WERI-Rb-1 (cell line): Measurements from ENCODE around the gene UBL4B.

Experiments
- DNase-seq: peaks from one replicate; pipeline ENCODE4 v3.0.0-alpha.2; 2020
- H3K27ac ChIP-seq: fragments of 250-450 bp; sonication (Bioruptor Pico); 2 replicates; pipeline ENCODE4 v1.5.1; 2020; ENCODE audit warnings: mild to moderate bottlenecking, moderate library complexity
- H3K27me3 ChIP-seq: fragments of 250-450 bp; sonication (Bioruptor Pico); 2 replicates; pipeline ENCODE4 v1.5.1; 2021; ENCODE audit warnings: mild to moderate bottlenecking, low read depth, moderate library complexity; ENCODE audit not compliant: insufficient read depth, severe bottlenecking
- H3K36me3 ChIP-seq: fragments of 250-450 bp; sonication (Bioruptor Pico); 2 replicates; pipeline ENCODE4 v1.5.1; 2020; ENCODE audit warnings: mild to moderate bottlenecking, moderate library complexity
- H3K4me3 ChIP-seq: 2 replicates; pipeline ENCODE4 v1.5.1; 2011; ENCODE audit warnings: low read depth, mild to moderate bottlenecking, control low read depth, low read length
- H3K9me3 ChIP-seq: fragments of 250-450 bp; sonication (Bioruptor Pico); 2 replicates; pipeline ENCODE4 v1.5.1; 2021; ENCODE audit warnings: mild to moderate bottlenecking, moderate library complexity; ENCODE audit not compliant: severe bottlenecking
- CTCF ChIP-seq: IDR thresholded peaks from 2 replicates; pipeline ENCODE4 v1.5.1; 2011; ENCODE audit warnings: low read depth, mild to moderate bottlenecking, control low read depth, inconsistent platforms, low read length

Gene UBL4B

DNA sequence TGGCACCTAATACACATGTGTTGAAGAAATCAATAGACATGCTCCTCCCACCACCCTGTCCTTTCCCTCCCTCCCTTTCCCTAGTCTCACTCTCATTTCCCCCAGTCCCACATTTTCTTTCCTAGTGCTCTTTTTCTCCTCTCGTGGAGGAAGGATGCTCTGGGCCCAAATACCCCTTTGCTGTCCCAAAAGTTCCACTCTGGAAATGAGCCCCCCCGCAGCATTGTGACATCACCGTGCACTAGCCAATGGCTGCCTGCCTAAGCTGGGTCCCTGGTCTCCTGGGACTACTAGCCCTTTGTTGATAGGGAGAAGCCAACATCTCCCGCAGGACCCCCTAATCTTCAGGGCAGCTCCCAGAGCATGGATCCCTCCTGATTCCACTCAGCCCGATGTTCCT lies at the start of gene UBL4B:
Gene UBL4B, plus strand, starts transcription at position 301 of the 400 bp plus-strand sequence. Its CDS starts 92 bp downstream, at position 393.
- H3K27ac ChIP-seq = no peak within 1 kb of the TSS
- no peak within 1 kb of the TSS for H3K4me3 ChIP-seq
- no peak for DNase-seq
- no peaks in the 10 kb centered on the region for H3K36me3 ChIP-seq
- H3K27me3 ChIP-seq = no peaks in the 10 kb centered on the region
- H3K9me3 ChIP-seq = no peaks in the 10 kb centered on the region
- TF ChIP-seq CTCF = no peak

- peak; percentile 45 for DNase-seq
- peaks cover 16% of the 10 kb centered on the region for H3K36me3 ChIP-seq
- H3K4me3 ChIP-seq = no peak overlapping the region
- no peaks in the 10 kb centered on the region for H3K9me3 ChIP-seq
- no peaks in the 10 kb centered on the region for H3K27me3 ChIP-seq
- TF ChIP-seq CTCF = no peak
- no peak overlapping the region for H3K27ac ChIP-seq
These were observed 49.6 kb upstream of the UBL4B start for GRCh38 chr1:110062612-110063011.

DNA sequence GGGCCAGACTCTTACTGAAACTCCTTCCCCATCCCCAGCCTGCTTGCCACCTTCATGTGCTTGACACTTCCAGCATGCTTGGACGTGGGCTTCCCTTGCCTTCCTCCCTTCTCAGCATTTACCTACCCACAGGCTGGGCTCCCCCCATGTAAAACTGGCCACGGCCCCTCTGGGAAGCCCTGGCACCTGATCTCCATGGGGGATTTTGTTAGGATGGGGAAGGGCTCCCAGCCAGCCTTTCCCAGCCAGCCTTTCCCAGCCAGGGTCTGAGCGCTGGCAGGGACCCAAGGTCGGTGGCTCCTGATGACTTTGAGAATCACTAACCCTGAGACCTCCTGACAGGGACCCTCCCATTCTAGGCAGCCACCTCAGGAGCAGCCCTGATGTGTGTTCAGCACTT lies 48.5 kb upstream of the UBL4B start:
- DNase-seq = no peak
- H3K36me3 ChIP-seq = peaks cover 10% of the 10 kb centered on the region
- H3K27me3 ChIP-seq = no peaks in the 10 kb centered on the region
- H3K27ac ChIP-seq = no peak overlapping the region
- no peak for TF ChIP-seq CTCF
- H3K4me3 ChIP-seq = no peak overlapping the region
- no peaks in the 10 kb centered on the region for H3K9me3 ChIP-seq

- H3K9me3 ChIP-seq = no peaks in the 10 kb centered on the region
- no peaks in the 10 kb centered on the region for H3K27me3 ChIP-seq
- peaks cover 4% of the 10 kb centered on the region for H3K36me3 ChIP-seq
- H3K27ac ChIP-seq = no peak overlapping the region
- no peak for TF ChIP-seq CTCF
- no peak for DNase-seq
- H3K4me3 ChIP-seq = no peak overlapping the region
These were observed 47.5 kb upstream of the UBL4B start for GRCh38 chr1:110064576-110065337.

DNA sequence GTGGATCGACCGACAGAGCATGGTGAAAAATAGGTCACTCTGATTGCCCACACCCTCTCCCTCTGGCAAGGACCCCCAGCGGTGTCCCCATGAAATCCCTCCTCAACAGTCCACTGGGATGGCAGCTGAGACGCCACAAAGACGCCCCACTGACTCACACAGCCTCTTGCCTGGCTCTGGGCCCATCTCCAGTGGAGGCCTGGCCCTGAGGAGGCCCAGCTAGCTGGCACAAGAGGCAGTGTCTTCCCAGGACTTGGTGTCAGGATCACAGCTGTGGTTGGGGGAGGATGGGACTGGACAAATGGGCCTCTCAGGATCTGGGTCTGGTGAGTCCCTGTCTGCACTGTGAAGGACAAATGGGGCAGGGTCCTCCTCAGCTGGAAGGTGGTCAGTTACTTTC lies 46.4 kb upstream of the UBL4B start:
- TF ChIP-seq CTCF = no peak
- no peak overlapping the region for H3K27ac ChIP-seq
- no peak for DNase-seq

GRCh38 chr1:110067479-110067892 lies 44.8 kb upstream of the UBL4B start:
- Histone ChIP-seq H3K27ac (no peak overlapping the region), H3K4me3 (no peak overlapping the region), H3K36me3 (no peaks in the 10 kb centered on the region; the same call in 1 of the 2 replicates), H3K27me3 (no peaks in the 10 kb centered on the region), H3K9me3 (no peaks in the 10 kb centered on the region)
- no peak for TF ChIP-seq CTCF
- DNase-seq = no peak

More for the DNA sequence above, 46.4 kb upstream of the UBL4B start:
- no peaks in the 10 kb centered on the region for H3K27me3 ChIP-seq
- no peak overlapping the region for H3K4me3 ChIP-seq
- H3K9me3 ChIP-seq = no peaks in the 10 kb centered on the region
- H3K36me3 ChIP-seq = no peaks in the 10 kb centered on the region; the same call in 1 of the 2 replicates
